ENCODE results near the gene TMEM184B. TPM values are rescaled to one million over a fixed set of nuclear protein-coding genes. Genes with fewer than 3 reads are reported as not detected.

The TMEM184B gene
- total RNA-seq, 3 donors from 2014 or later: 35.9 to 63.1 (median 38.2) TPM

- Histone ChIP-seq H3K4me1 (ENCODE audit: low read depth) (peaks cover 3% of the 10 kb centered on the region), H3K4me3 (no peak overlapping the region), H3K9me3 (no peaks in the 10 kb centered on the region), H3K36me3 (ENCODE audit: low read depth) (no peaks in the 10 kb centered on the region)
- intact Hi-C loops (cut with DNase I, micrococcal nuclease): no loop called here
- no peak for ATAC-seq
- TF ChIP-seq CTCF (IDR thresholded peaks at IDR 0.05): no peak
- DNase-seq: no peak
Observed at GRCh38 chr22:38285018-38285417, 12.2 kb upstream of the TMEM184B start.

DNA sequence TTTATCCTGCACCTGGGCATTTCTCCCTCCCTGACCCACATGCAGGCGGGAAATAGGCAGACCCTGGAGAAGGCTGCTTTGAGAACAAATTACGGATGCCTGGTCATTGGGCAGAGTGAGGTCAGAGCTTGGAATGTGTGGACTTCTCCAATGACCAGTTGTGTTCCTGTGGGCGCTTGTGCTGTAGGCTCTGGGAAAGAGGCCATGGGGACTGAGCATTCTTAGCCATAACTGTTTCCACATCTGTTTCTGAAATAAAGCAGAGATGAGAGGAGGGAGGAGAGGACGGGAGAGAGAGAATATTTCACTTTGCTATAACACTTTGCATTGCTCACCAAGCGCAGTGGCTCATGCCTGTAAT, 11.2 kb upstream of the TMEM184B start:
- intact Hi-C loops (cut with DNase I, micrococcal nuclease): no loop called here
- no peak for TF ChIP-seq CTCF (IDR thresholded peaks at IDR 0.05)
- peaks cover 3% of the 10 kb centered on the region for H3K4me1 ChIP-seq (ENCODE audit: low read depth)
- no peaks in the 10 kb centered on the region for H3K9me3 ChIP-seq
- DNase-seq (no peak), ATAC-seq (peak; percentile 3)
- no peaks in the 10 kb centered on the region for H3K36me3 ChIP-seq (ENCODE audit: low read depth)
- H3K4me3 ChIP-seq: no peak overlapping the region

- intact Hi-C loops (cut with DNase I, micrococcal nuclease): no loop called here
- H3K4me3 ChIP-seq: no peak overlapping the region
- ATAC-seq: no peak
Observed at GRCh38 chr22:38282397-38282796, 9.6 kb upstream of the TMEM184B start.

DNA sequence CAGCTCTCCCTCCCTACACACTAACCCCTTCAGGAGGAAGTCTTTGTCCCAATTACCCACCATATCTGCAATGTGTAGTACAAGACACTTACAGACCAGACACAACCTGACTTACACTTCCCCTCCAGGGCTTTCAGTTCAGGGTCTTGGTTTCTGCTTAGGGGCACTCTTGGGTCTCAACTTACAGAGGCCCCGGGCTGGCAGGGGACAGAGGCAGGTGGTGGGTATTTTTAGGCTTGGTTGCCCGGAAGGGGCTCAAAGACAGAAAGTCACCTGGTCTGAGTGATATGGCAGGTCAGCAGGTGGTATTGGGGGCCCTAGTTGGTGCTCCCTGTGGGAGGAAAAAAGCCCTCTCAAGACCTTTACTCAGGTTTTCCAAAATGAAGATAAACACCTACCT, 3.4 kb upstream of the TMEM184B start:
- no peak for ATAC-seq
- no peak for DNase-seq
- no peak for TF ChIP-seq CTCF (IDR thresholded peaks at IDR 0.05)

More at GRCh38 chr22:38282397-38282796, 9.6 kb upstream of the TMEM184B start:
- no peak for DNase-seq
- Histone ChIP-seq H3K4me1 (ENCODE audit: low read depth) (peaks cover 3% of the 10 kb centered on the region), H3K36me3 (ENCODE audit: low read depth) (no peaks in the 10 kb centered on the region), H3K9me3 (no peaks in the 10 kb centered on the region)
- TF ChIP-seq CTCF (IDR thresholded peaks at IDR 0.05): no peak

DNA sequence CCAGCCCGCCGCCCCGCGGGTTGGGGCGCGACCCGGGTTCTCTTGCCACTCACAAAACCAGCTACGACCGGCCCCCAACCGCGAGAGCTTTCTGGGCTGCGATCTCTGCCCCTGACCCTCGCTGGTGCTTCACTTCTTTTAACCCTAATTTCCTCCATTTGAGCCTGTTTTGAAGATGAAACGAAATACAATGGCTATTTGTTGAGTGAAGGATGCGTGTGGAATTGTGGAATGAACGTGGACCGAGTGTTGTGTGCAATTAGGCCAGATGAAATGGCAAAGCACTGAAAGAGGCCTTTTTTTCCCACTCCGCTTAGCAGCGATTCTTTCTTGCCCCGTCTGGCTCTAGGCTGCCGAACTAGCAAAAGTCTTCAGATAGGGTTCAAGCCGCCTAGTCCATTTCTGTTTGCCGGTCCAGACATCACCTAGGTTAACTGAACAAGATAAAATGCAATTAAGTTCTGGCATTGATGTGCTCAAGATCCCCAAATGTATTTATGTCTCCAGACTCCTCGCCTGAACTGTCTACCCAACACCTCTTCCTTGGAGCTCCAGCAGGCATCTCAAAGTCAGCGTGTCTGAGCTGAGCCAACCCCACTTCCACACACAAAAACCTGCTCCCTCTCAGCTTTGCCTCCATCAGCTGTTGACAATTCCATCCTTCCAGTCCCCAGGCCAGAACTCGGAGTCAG, 471 bp upstream of the TMEM184B start:
- intact Hi-C loops (cut with DNase I, micrococcal nuclease): no loop called here
- DNase-seq (no peak), ATAC-seq (no peak)
- no peaks in the 10 kb centered on the region for H3K9me3 ChIP-seq
- H3K4me3 ChIP-seq: peak overlapping the region; percentile 54
- H3K4me1 ChIP-seq (ENCODE audit: low read depth): peaks cover 7% of the 10 kb centered on the region
- no peak for TF ChIP-seq CTCF (IDR thresholded peaks at IDR 0.05)
- no peaks in the 10 kb centered on the region for H3K36me3 ChIP-seq (ENCODE audit: low read depth)

More for the DNA sequence above, 3.4 kb upstream of the TMEM184B start:
- Histone ChIP-seq H3K4me1 (ENCODE audit: low read depth) (peaks cover 7% of the 10 kb centered on the region), H3K4me3 (no peak overlapping the region), H3K9me3 (no peaks in the 10 kb centered on the region), H3K36me3 (ENCODE audit: low read depth) (no peaks in the 10 kb centered on the region)
- intact Hi-C loops (cut with DNase I, micrococcal nuclease): no loop called here

Measured in mucosa of descending colon (tissue), 3 donors.